PC-9 (cell line): ENCODE data around the gene VWA5B1. TPM values are rescaled to one million over a fixed set of nuclear protein-coding genes. Genes with fewer than 3 reads are reported as not detected.

Experiments used
- BruUV-seq: library from RNA; stranded (reverse); fragments of 400-500 nt; replicated peaks from 2 replicates; lab custom pipeline; 2021; lab: Mats Ljungman, UMichigan
- CTCF ChIA-PET: fragments of 300-600 bp; sonication (Branson Sonifier 250); formaldehyde crosslinking; loops from one replicate; lab custom pipeline; 2022; ENCODE audit warnings: antibody characterized with exemption; lab: Charles Lee
- POLR2A ChIA-PET: fragments of 300-600 bp; sonication (Branson Sonifier 250); formaldehyde crosslinking; loops from one replicate; lab custom pipeline; 2022; ENCODE audit warnings: antibody characterized with exemption; ENCODE audit not compliant: unreplicated experiment; lab: Charles Lee
- DNase-seq, 2 experiments: peaks; one replicate each; pipeline versions ENCODE4 v3.0.0 to v3.0.0-alpha.2; 2015 to 2022; ENCODE audit warnings: mixed read lengths in 1 of 2
- H2AFZ ChIP-seq: fragments of 200-600 bp; sonication (generic); 2 replicates; pipeline ENCODE4 v1.8.1; 2017; ENCODE audit warnings: antibody characterized with exemption
- H3F3A ChIP-seq: fragments of 200-600 bp; sonication (generic); 2 replicates; pipeline ENCODE4 v1.8.1; 2017; ENCODE audit warnings: antibody characterized with exemption, mild to moderate bottlenecking, low read depth; ENCODE audit not compliant: insufficient read depth
- H3K27ac ChIP-seq: fragments of 200-600 bp; sonication (generic); 2 replicates; pipeline ENCODE4 v1.6.1; 2016; ENCODE audit warnings: mixed run types
- H3K27me3 ChIP-seq: fragments of 200-600 bp; sonication (generic); 2 replicates; pipeline ENCODE4 v1.6.1; 2016; ENCODE audit warnings: low read depth, mixed run types; ENCODE audit not compliant: insufficient read depth
- H3K36me3 ChIP-seq: fragments of 200-600 bp; sonication (generic); 2 replicates; pipeline ENCODE4 v1.6.1; 2016; ENCODE audit warnings: low read depth, mixed run types
- H3K4me1 ChIP-seq: fragments of 200-600 bp; sonication (generic); replicated peaks from 2 replicates; pipeline ENCODE4 v1.6.1; 2016; ENCODE audit warnings: mixed run types; ENCODE audit not compliant: insufficient read depth
- H3K4me2 ChIP-seq: fragments of 200-600 bp; sonication (generic); 2 replicates; pipeline ENCODE4 v1.6.1; 2017; ENCODE audit warnings: mixed run types
- H3K4me3 ChIP-seq: fragments of 200-600 bp; sonication (generic); 2 replicates; pipeline ENCODE4 v1.6.1; 2016; ENCODE audit warnings: mixed run types
- H3K79me2 ChIP-seq: fragments of 200-600 bp; sonication (generic); 2 replicates; pipeline ENCODE4 v1.6.1; 2017; ENCODE audit warnings: low read depth, mixed run types
- H3K9me2 ChIP-seq: fragments of 200-600 bp; sonication (generic); 2 replicates; pipeline ENCODE4 v1.8.1; 2017; ENCODE audit warnings: mild to moderate bottlenecking; ENCODE audit not compliant: insufficient read depth
- H3K9me3 ChIP-seq: fragments of 200-600 bp; sonication (generic); 2 replicates; pipeline ENCODE4 v1.8.1; 2016; ENCODE audit warnings: low read depth; ENCODE audit not compliant: insufficient read depth
- H4K20me1 ChIP-seq: fragments of 200-600 bp; sonication (generic); 2 replicates; pipeline ENCODE4 v1.8.1; 2017; ENCODE audit not compliant: insufficient read depth
- EZH2 ChIP-seq: fragments of 200-600 bp; sonication (generic); IDR thresholded peaks from 2 replicates; pipeline ENCODE4 v1.8.0; 2017; ENCODE audit warnings: antibody characterized with exemption, low read depth
- intact Hi-C: fragments of 100-400 bp; cut with micrococcal nuclease; formaldehyde crosslinking; loops from one replicate; pipeline ENCODE4 v1.10.0; 2022; ENCODE audit not compliant: unreplicated experiment
- total RNA-seq: library from RNA; stranded (reverse); gene quantifications from 2 replicates; pipeline ENCODE4 v1.2.3, GENCODE V29; 2021
- TF ChIP-seq, protein P1 (sequence below): fragments of 200-600 bp; sonication (generic); conservative IDR thresholded peaks from 2 replicates; pipeline ENCODE4 v1.6.1; 2017; ENCODE audit warnings: mixed run types, antibody characterized with exemption, mild to moderate bottlenecking, moderate library complexity

The VWA5B1 gene
- total RNA-seq, 1 experiment from 2014 or later, result not detected

DNA sequence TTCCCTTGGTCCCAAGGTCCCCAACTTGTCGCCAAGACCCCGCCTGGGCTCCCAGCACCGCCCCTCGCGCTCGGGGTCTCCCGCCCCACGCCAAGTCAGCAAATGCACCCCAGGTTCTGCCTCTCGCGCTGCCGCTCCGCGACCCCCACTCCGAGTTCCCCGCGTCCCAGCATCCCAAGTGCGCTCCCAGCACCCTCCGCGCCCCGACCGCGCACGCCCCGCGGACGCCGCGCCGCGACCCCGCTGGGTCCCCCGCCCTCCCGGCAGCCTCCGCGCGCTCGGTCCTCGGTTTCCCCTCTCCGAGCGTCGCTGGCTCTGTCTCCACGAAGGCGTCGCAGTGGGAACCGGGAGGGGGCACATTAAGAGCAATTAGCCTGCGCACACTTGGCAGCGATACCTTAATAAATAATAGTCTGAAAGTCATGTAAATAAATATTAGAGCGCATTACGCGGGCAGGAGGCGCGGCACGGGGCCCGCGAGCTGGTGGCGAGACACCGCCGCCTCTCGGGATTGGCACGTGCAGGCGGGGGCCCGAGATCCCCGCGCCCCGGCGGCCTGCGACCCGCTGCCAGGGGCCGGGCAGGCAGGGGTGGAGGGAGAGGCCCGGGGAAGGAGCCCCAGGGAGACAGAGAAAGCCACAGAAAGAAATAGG, 75.9 kb downstream of the VWA5B1 start:
- H3K9me2 ChIP-seq, result no peaks in the 10 kb centered on the region
- H3K27ac ChIP-seq, result no peak overlapping the region
- 0 out of 2 replicates have a peak, but pooled peaks cover 5% of the 10 kb centered on the region for H3K4me1 ChIP-seq
- ChIA-PET POLR2A (no interaction called here), CTCF (no interaction called here)
- BruUV-seq, result no TSS peak
- H3K79me2 ChIP-seq, result no peaks in the 10 kb centered on the region
- H3F3A ChIP-seq, result no peaks in the 10 kb centered on the region
- H3K36me3 ChIP-seq, result no peaks in the 10 kb centered on the region
- no peaks in the 10 kb centered on the region for H3K27me3 ChIP-seq
- no peak overlapping the region for H3K4me3 ChIP-seq
- DNase-seq, result no peak
- intact Hi-C loops, result no loop called here
- TF ChIP-seq, protein P1, sequence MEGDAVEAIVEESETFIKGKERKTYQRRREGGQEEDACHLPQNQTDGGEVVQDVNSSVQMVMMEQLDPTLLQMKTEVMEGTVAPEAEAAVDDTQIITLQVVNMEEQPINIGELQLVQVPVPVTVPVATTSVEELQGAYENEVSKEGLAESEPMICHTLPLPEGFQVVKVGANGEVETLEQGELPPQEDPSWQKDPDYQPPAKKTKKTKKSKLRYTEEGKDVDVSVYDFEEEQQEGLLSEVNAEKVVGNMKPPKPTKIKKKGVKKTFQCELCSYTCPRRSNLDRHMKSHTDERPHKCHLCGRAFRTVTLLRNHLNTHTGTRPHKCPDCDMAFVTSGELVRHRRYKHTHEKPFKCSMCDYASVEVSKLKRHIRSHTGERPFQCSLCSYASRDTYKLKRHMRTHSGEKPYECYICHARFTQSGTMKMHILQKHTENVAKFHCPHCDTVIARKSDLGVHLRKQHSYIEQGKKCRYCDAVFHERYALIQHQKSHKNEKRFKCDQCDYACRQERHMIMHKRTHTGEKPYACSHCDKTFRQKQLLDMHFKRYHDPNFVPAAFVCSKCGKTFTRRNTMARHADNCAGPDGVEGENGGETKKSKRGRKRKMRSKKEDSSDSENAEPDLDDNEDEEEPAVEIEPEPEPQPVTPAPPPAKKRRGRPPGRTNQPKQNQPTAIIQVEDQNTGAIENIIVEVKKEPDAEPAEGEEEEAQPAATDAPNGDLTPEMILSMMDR, result no peak
- TF ChIP-seq EZH2, result no peak
- H3K4me2 ChIP-seq, result no peak overlapping the region
- no peaks in the 10 kb centered on the region for H4K20me1 ChIP-seq
- no peak overlapping the region for H2AFZ ChIP-seq
- no peaks in the 10 kb centered on the region for H3K9me3 ChIP-seq

DNA sequence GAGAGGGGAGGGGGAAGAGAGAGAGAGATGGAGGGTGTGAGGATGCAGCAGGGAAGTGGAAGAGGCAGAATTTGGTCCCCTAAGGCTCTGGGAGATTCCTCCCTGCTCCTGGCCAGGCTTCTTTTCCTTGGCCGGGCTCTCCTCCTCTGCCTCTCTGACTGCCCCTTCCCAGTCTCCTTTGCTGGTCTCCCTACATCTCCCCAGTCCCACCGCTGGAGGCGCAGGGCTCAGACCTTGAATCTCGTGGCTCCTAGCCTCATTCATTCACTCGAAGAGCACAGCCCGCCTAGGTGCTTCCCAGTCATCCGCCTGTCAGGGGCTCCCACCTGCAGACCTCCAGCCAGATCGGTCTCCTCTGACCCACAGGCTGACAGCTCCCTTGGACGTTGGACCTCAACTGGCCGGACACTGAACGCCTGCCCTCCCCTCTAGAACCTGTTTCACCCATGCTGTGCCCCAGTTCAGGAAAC, 76.5 kb downstream of the VWA5B1 start:
- H3K27ac ChIP-seq, result no peak overlapping the region
- TF ChIP-seq EZH2, result no peak
- TF ChIP-seq, protein P1, result 0 out of 2 replicates have a peak, but pooled peaks have one; percentile 37
- DNase-seq, result no peak
- H3K4me2 ChIP-seq, result no peak overlapping the region
- no peaks in the 10 kb centered on the region for H3K36me3 ChIP-seq
- no TSS peak for BruUV-seq
- H3K4me1 ChIP-seq, result 0 out of 2 replicates have a peak, but pooled peaks cover 5% of the 10 kb centered on the region
- H2AFZ ChIP-seq, result no peak overlapping the region
- no peaks in the 10 kb centered on the region for H3F3A ChIP-seq
- H3K9me2 ChIP-seq, result no peaks in the 10 kb centered on the region
- no peak overlapping the region for H3K4me3 ChIP-seq
- H3K9me3 ChIP-seq, result no peaks in the 10 kb centered on the region
- no peaks in the 10 kb centered on the region for H3K27me3 ChIP-seq
- intact Hi-C loops, result no loop called here
- no peaks in the 10 kb centered on the region for H4K20me1 ChIP-seq
- CTCF ChIA-PET, result no interaction called here
- no peaks in the 10 kb centered on the region for H3K79me2 ChIP-seq
- POLR2A ChIA-PET, result no interaction called here

DNA sequence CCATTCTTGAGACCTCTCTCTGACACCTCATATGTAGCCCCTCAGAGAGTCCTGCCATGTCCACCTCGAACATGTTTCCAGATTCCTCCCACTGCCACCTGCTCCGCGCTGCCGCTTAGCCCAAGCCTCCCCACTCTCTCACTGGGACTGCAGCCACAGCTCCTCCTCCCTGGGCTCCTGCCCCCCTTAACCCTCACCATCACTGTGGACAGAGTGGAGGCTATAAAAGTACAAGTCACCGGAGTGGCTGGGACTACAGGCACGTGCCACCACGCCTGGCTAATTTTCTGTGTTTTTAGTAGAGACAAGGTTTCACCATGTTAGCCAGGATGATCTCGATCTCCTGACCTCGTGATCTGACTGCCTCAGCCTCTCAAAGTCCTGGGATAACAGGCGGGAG, 77.0 kb downstream of the VWA5B1 start:
- no peaks in the 10 kb centered on the region for H3F3A ChIP-seq
- ChIA-PET CTCF (no interaction called here), POLR2A (no interaction called here)
- H2AFZ ChIP-seq, result no peak overlapping the region
- no peak overlapping the region for H3K4me2 ChIP-seq
- BruUV-seq, result no TSS peak
- TF ChIP-seq EZH2, result no peak
- TF ChIP-seq, protein P1, result no peak
- no peak overlapping the region for H3K27ac ChIP-seq
- H3K9me2 ChIP-seq, result no peaks in the 10 kb centered on the region
- no peaks in the 10 kb centered on the region for H3K9me3 ChIP-seq
- H4K20me1 ChIP-seq, result no peaks in the 10 kb centered on the region
- intact Hi-C loops, result no loop called here
- 0 out of 2 replicates have a peak, but pooled peaks cover 4% of the 10 kb centered on the region for H3K4me1 ChIP-seq
- H3K36me3 ChIP-seq, result no peaks in the 10 kb centered on the region
- no peak for DNase-seq
- no peak overlapping the region for H3K4me3 ChIP-seq
- no peaks in the 10 kb centered on the region for H3K79me2 ChIP-seq
- no peaks in the 10 kb centered on the region for H3K27me3 ChIP-seq
